K562 (cell line): ENCODE data around the gene HAP1. TPM values are rescaled to one million over a fixed set of nuclear protein-coding genes. Genes with fewer than 3 reads are reported as not detected.

Source experiments
- FOXK2 ChIP-seq, 2 experiments: fragments of 450-650 bp; IDR thresholded peaks in 1 of 2; conservative IDR thresholded peaks in 1 of 2; 2 replicates each; pipeline ENCODE4 v1.6.1; 2016; ENCODE audit warnings: low read depth in 2 of 2, mild to moderate bottlenecking in 1 of 2
- HDAC8 ChIP-seq: fragments of 450-650 bp; IDR thresholded peaks from 2 replicates; pipeline ENCODE4 v1.6.1; 2016; ENCODE audit warnings: mild to moderate bottlenecking, missing genetic modification characterization, moderate library complexity, missing compliant biosample characterization
- JUN ChIP-seq, 2 experiments: sonication (generic) in 1 of 2; formaldehyde crosslinking in 1 of 2; IDR thresholded peaks; 2 replicates each; pipeline versions ENCODE4 v1.6.1 to v1.8.0; 2012 to 2022; ENCODE audit warnings: borderline replicate concordance in 2 of 2, mild to moderate bottlenecking in 2 of 2, improper control_type of control experiment in 1 of 2, low read depth in 1 of 2, low read length in 1 of 2, missing genetic modification reagents in 1 of 2
- RERE ChIP-seq: sonication (generic); formaldehyde crosslinking; IDR thresholded peaks from 2 replicates; pipeline ENCODE4 v1.8.0; 2023; ENCODE audit warnings: missing genetic modification reagents, mild to moderate bottlenecking, borderline replicate concordance
- SFPQ ChIP-seq: fragments of 200-400 bp; formaldehyde crosslinking; IDR thresholded peaks from 2 replicates; pipeline ENCODE4 v1.6.1; 2017; ENCODE audit warnings: mild to moderate bottlenecking, low read depth, low read length, moderate library complexity
- SLC30A9 ChIP-seq: fragments of 250-450 bp; sonication (Bioruptor Pico); IDR thresholded peaks from 2 replicates; pipeline ENCODE4 v1.8.0; 2022; ENCODE audit warnings: mild to moderate bottlenecking, moderate library complexity
- TAF7 ChIP-seq: fragments of 450-650 bp; IDR thresholded peaks from 2 replicates; pipeline ENCODE4 v1.6.1; 2016; ENCODE audit warnings: missing genetic modification characterization, missing compliant biosample characterization
- ZKSCAN3 ChIP-seq: fragments of 250-450 bp; sonication (Bioruptor Pico); IDR thresholded peaks from 2 replicates; pipeline ENCODE4 v1.4.0; 2020
- ZNF830 ChIP-seq: fragments of 250-450 bp; sonication (Bioruptor Pico); IDR thresholded peaks from 2 replicates; pipeline ENCODE4 v1.5.0; 2021; ENCODE audit warnings: mild to moderate bottlenecking
- polyA plus RNA-seq, 8 experiments: library from polyadenylated mRNA; depleted of rRNA in 4 of 8; stranded (reverse) in 5 of 8; unstranded in 3 of 8; fragments of >200 nt; fragmentation: Nextera tagmentation in 2 of 8; fragmentation: Illumina TruSeq in 1 of 8; extraction: Ambion mirVana in 2 of 8; extraction: Trizol in 1 of 8; gene quantifications; 2 replicates each; pipeline versions ENCODE4 v1.2.1 to v1.2.3, GENCODE V29; 2011 to 2014; ENCODE audit warnings: inconsistent platforms in 1 of 8, missing spikeins in 1 of 8
- total RNA-seq, 7 experiments: library from RNA; depleted of rRNA in 6 of 7; stranded (reverse); fragments of >200 nt in 6 of 7; fragmentation: Illumina TruSeq in 2 of 7; extraction: Trizol in 2 of 7; gene quantifications; 2 replicates each; pipeline versions ENCODE4 v1.2.1 to v1.2.3, GENCODE V29; 2011 to 2021; ENCODE audit warnings: low replicate concordance in 1 of 7
- TF ChIP-seq, protein P1 (sequence below): fragments of 250-450 bp; sonication (Bioruptor Pico); IDR thresholded peaks from 2 replicates; pipeline ENCODE4 v1.8.0; 2021; ENCODE audit warnings: moderate library complexity, mild to moderate bottlenecking, inconsistent platforms
- TF ChIP-seq, protein P2 (sequence below), 3 experiments: fragments of 200-800 bp in 1 of 3; fragments of 250-450 bp in 1 of 3; fragments of 450-650 bp in 1 of 3; sonication (Bioruptor Pico) in 1 of 3; sonication (Bioruptor generic) in 1 of 3; formaldehyde crosslinking in 1 of 3; IDR thresholded peaks; 2 replicates each; pipeline versions ENCODE4 v1.6.1 to v1.8.0; 2016 to 2022; ENCODE audit warnings: mild to moderate bottlenecking in 2 of 3, missing genetic modification characterization in 2 of 3, missing compliant biosample characterization in 1 of 3, moderate library complexity in 1 of 3

The HAP1 gene
- total and polyA plus RNA-seq, 9 of the 15 experiments (the other 6 are each of a cell fraction or from before 2014, with no cell fraction given) = under 0.01 to 0.09 (median 0.04) TPM; not detected in 6

DNA sequence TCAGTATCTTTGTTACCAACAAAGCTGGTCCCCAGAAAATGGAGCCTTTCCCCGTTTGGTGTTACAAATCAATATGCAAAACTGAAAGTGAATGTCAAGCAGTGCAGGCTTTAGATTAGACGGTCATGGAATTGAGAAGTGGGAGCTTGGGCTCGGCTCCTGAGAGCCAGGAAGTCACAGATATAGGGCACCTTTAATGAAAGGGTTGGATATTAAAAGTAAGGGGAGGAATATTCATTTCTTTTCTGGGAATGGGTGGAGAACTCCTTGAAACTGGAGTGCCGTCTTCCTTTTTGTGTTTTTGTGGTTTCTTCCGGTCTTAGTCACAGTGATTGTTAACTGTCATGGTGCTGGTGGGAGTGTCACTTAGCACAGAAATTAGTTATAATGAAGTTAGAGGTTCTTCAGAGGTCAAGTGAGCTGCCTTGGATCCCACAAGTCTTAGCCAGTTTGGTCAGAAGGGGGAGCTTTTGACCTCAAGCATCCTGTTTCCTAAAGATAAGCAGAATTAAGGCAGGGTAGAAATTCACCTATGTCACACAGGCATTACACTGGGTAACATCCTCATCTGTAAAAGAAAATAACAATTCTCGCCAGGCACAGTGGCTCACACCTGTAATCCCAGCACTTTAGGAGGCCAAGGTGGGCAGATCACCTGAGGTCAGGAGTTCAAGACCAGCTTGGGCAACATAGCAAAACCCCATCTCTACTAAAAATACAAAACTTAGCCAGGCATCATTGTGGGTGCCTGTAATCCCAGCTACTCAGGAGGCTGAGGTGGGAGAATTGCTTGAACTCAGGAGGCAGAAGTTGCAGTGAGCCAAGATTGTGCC, 55.3 kb downstream of the HAP1 start (continued):
- TF ChIP-seq SFPQ (no peak), ZNF830 (no peak), FOXK2 (conservative IDR thresholded peaks at IDR 0.05 in 1 of 2, IDR thresholded peaks at IDR 0.05 in 1 of 2; ENCODE audit: low read depth in 2 of 2) (peak; percentile 13 to 29; a peak in 2 of 4 replicates), SLC30A9 (CRISPR knock-in tag) (no peak), RERE (CRISPR knock-in tag) (no peak), JUN (IDR thresholded peaks at IDR 0.05; ENCODE audit: borderline replicate concordance, low read depth, low read length) (peak; percentile 45; the same call in 1 of the 2 replicates), JUN (CRISPR knock-in tag; IDR thresholded peaks at IDR 0.05; ENCODE audit: borderline replicate concordance) (no peak), HDAC8 (tag) (0 out of 2 replicates have a peak, but pooled peaks have one; percentile 29), ZKSCAN3 (CRISPR knock-in tag) (no peak), TAF7 (tag) (no peak)
- TF ChIP-seq, protein P1, sequence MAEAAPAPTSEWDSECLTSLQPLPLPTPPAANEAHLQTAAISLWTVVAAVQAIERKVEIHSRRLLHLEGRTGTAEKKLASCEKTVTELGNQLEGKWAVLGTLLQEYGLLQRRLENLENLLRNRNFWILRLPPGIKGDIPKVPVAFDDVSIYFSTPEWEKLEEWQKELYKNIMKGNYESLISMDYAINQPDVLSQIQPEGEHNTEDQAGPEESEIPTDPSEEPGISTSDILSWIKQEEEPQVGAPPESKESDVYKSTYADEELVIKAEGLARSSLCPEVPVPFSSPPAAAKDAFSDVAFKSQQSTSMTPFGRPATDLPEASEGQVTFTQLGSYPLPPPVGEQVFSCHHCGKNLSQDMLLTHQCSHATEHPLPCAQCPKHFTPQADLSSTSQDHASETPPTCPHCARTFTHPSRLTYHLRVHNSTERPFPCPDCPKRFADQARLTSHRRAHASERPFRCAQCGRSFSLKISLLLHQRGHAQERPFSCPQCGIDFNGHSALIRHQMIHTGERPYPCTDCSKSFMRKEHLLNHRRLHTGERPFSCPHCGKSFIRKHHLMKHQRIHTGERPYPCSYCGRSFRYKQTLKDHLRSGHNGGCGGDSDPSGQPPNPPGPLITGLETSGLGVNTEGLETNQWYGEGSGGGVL (CRISPR knock-in tag) = no peak
- TF ChIP-seq, protein P2, sequence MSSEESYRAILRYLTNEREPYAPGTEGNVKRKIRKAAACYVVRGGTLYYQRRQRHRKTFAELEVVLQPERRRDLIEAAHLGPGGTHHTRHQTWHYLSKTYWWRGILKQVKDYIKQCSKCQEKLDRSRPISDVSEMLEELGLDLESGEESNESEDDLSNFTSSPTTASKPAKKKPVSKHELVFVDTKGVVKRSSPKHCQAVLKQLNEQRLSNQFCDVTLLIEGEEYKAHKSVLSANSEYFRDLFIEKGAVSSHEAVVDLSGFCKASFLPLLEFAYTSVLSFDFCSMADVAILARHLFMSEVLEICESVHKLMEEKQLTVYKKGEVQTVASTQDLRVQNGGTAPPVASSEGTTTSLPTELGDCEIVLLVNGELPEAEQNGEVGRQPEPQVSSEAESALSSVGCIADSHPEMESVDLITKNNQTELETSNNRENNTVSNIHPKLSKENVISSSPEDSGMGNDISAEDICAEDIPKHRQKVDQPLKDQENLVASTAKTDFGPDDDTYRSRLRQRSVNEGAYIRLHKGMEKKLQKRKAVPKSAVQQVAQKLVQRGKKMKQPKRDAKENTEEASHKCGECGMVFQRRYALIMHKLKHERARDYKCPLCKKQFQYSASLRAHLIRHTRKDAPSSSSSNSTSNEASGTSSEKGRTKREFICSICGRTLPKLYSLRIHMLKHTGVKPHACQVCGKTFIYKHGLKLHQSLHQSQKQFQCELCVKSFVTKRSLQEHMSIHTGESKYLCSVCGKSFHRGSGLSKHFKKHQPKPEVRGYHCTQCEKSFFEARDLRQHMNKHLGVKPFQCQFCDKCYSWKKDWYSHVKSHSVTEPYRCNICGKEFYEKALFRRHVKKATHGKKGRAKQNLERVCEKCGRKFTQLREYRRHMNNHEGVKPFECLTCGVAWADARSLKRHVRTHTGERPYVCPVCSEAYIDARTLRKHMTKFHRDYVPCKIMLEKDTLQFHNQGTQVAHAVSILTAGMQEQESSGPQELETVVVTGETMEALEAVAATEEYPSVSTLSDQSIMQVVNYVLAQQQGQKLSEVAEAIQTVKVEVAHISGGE (CRISPR knock-in tag; IDR thresholded peaks at IDR 0.05) = no peak
